Activated B cell treated with CpG ODN at 0.5 μM for 24 hours (primary cell): ENCODE data around the gene NID1. TPM values are rescaled to one million over a fixed set of nuclear protein-coding genes. Genes with fewer than 3 reads are reported as not detected.

Experiments used
- ATAC-seq: fragments of 200-7000 bp; cut with Tn5 transposase; one replicate; pipeline ENCODE4 v1.10.0; 2021; ENCODE audit warnings: low read depth, mild to moderate bottlenecking, moderate library complexity
- CTCF ChIA-PET: fragments of 350-600 bp; sonication (Branson Sonifier 250); formaldehyde crosslinking; loops from one replicate; lab custom pipeline; 2021; ENCODE audit warnings: antibody characterized with exemption; lab: Charles Lee
- POLR2A ChIA-PET: fragments of 350-600 bp; sonication (Branson Sonifier 250); formaldehyde crosslinking; loops from one replicate; lab custom pipeline; 2021; ENCODE audit warnings: antibody characterized with exemption; lab: Charles Lee
- DNase-seq: peaks from one replicate; pipeline ENCODE4 v3.0.0; 2022
- H3K27ac Mint-ChIP-seq: one replicate; pipeline ENCODE4 v1.8.0; 2020; ENCODE audit warnings: mixed read lengths
- H3K27me3 Mint-ChIP-seq: one replicate; pipeline ENCODE4 v1.8.0; 2021; ENCODE audit warnings: mixed read lengths
- H3K36me3 Mint-ChIP-seq: one replicate; pipeline ENCODE4 v1.8.0; 2021; ENCODE audit warnings: low read depth, mixed read lengths
- H3K4me1 Mint-ChIP-seq: one replicate; pipeline ENCODE4 v1.8.0; 2021; ENCODE audit warnings: mixed read lengths
- H3K4me3 Mint-ChIP-seq: one replicate; pipeline ENCODE4 v1.8.0; 2020; ENCODE audit warnings: mild to moderate bottlenecking, mixed read lengths
- H3K9me3 Mint-ChIP-seq: one replicate; pipeline ENCODE4 v1.8.0; 2020; ENCODE audit warnings: mixed read lengths
- intact Hi-C: fragments of 100-400 bp; cut with micrococcal nuclease; formaldehyde crosslinking; loops from one replicate; pipeline ENCODE4 v1.15.1; 2024
- total RNA-seq: library from RNA; stranded (reverse); gene quantifications from 2 replicates; pipeline ENCODE4 v1.2.3, GENCODE V29; 2022
- TF ChIP-seq, protein P1 (sequence below): fragments of 200-600 bp; IDR thresholded peaks from one replicate; pipeline ENCODE4 v1.8.0; 2022; ENCODE audit warnings: antibody characterized with exemption, mild to moderate bottlenecking

Gene NID1
- total RNA-seq, 1 donor from 2014 or later: 0.04 TPM

- no peaks in the 10 kb centered on the region for H3K27me3 Mint-ChIP-seq
- CTCF ChIA-PET: no interaction called here
- H3K4me1 Mint-ChIP-seq: no peaks in the 10 kb centered on the region
- ATAC-seq (no peak), DNase-seq (no peak)
- H3K36me3 Mint-ChIP-seq: no peaks in the 10 kb centered on the region
- peaks cover 3% of the 10 kb centered on the region for H3K9me3 Mint-ChIP-seq
- H3K27ac Mint-ChIP-seq: no peak overlapping the region
- TF ChIP-seq, protein P1, sequence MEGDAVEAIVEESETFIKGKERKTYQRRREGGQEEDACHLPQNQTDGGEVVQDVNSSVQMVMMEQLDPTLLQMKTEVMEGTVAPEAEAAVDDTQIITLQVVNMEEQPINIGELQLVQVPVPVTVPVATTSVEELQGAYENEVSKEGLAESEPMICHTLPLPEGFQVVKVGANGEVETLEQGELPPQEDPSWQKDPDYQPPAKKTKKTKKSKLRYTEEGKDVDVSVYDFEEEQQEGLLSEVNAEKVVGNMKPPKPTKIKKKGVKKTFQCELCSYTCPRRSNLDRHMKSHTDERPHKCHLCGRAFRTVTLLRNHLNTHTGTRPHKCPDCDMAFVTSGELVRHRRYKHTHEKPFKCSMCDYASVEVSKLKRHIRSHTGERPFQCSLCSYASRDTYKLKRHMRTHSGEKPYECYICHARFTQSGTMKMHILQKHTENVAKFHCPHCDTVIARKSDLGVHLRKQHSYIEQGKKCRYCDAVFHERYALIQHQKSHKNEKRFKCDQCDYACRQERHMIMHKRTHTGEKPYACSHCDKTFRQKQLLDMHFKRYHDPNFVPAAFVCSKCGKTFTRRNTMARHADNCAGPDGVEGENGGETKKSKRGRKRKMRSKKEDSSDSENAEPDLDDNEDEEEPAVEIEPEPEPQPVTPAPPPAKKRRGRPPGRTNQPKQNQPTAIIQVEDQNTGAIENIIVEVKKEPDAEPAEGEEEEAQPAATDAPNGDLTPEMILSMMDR: no peak
- POLR2A ChIA-PET: interaction anchor here (0.9 kb wide), 1 partner anchor 580 kb away, joined by 3 read pairs; the partner anchor contains the start of gene B3GALNT2
- intact Hi-C loops: no loop called here
- H3K4me3 Mint-ChIP-seq: no peak overlapping the region
These were observed 19.5 kb upstream of the NID1 start for GRCh38 chr1:236084386-236084730.

DNA sequence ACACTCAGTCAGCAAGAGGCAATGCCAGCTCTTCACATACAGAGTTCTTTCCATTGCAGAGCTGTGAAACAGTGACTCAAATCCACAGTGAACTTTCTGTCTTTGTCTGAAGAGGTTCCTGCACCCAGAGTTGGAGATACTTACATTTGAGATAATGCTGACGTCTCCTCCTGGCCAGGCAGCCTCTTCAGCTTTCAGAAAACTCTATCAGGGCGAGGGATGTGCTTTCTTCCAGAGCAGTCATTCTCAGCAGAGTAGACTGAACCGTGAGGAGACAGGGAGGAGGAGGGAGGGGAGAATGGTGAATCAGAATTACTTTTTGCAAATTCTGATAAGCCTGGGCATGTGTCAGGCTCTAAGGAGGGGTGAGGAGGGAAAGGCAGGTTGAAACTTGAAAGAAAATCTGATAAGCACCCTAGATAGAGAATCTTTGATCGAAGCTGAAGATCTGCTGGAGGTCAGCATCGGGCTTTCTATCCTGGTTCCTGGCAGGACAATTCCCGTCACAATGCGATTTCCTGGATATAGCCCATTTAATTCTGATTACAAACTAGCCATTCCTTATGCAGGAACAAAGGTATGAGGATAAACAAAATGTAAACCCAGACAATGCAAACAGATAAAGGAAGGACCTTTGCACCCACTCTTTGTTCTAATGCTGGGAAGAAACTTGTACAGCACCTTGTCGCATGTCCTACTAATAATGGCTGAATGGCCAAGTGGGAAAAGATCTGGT lies 18.9 kb upstream of the NID1 start:
- TF ChIP-seq, protein P1: no peak
- no peak overlapping the region for H3K4me3 Mint-ChIP-seq
- H3K36me3 Mint-ChIP-seq: no peaks in the 10 kb centered on the region
- no peaks in the 10 kb centered on the region for H3K4me1 Mint-ChIP-seq
- ATAC-seq (no peak), DNase-seq (no peak)
- no peak overlapping the region for H3K27ac Mint-ChIP-seq
- ChIA-PET POLR2A (interaction anchor here (0.9 kb wide), 1 partner anchor 580 kb away, joined by 3 read pairs; the partner anchor contains the start of gene B3GALNT2), CTCF (no interaction called here)
- intact Hi-C loops: no loop called here
- peaks cover 3% of the 10 kb centered on the region for H3K9me3 Mint-ChIP-seq
- no peaks in the 10 kb centered on the region for H3K27me3 Mint-ChIP-seq

DNA sequence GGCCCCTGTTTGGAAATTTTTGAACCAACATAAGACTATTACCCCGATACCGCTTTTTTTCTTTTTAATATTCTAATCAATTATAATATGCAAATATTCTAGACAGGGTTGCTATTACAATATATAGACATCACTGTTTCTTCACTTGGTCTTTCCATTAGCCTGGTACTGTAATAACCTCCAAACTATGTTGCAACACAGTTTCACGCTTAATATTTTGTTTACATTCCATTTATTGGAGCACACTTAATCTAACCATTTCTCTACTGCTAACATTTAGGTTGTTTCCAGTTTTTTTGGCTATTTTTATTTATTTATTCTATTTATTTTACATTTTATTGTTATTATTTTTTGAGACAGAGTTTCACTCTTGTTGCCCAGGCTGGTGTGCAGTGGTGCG lies 17.6 kb upstream of the NID1 start:
- DNase-seq (no peak), ATAC-seq (no peak)
- CTCF ChIA-PET: no interaction called here
- intact Hi-C loops: no loop called here
- Mint-ChIP-seq H3K27ac (no peak overlapping the region), H3K4me3 (no peak overlapping the region), H3K4me1 (no peaks in the 10 kb centered on the region), H3K27me3 (no peaks in the 10 kb centered on the region), H3K36me3 (no peaks in the 10 kb centered on the region), H3K9me3 (peaks cover 1% of the 10 kb centered on the region)
- TF ChIP-seq, protein P1: no peak
- POLR2A ChIA-PET: no interaction called here

DNA sequence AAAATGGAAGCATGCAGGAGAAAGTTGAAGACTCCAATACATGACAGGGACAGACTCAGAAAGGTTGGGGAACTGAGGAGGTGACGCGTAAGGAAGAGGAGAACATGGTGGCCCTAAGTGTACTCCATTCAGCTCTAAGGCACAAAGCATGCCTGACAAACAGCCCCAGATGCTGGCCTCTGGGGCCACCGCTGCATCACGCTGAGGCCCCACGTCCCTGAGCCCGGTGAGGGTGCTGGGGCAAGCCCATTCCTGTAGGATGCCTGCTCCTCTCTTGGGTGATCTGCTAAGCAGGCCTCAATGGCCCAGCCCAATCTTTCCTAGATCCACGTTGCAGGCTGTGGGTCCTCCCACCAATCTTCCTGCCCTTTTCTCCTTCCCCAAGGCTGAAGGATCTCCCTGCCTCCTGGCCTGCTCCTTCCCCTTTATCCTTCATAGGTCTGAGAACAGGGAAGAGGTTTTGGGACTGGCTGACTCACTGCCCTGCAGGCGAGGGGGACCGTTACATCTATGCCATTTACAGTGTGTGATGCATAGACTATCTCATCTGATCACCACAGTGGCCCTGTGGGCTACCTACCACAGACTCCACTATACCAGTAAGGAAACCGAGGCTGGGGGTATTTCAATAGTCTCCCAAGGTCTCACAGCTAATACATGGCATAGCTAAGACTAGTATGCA lies 16.8 kb upstream of the NID1 start:
- Mint-ChIP-seq H3K36me3 (no peaks in the 10 kb centered on the region), H3K27me3 (no peaks in the 10 kb centered on the region), H3K9me3 (no peaks in the 10 kb centered on the region), H3K4me3 (no peak overlapping the region), H3K4me1 (no peaks in the 10 kb centered on the region), H3K27ac (no peak overlapping the region)
- POLR2A ChIA-PET: no interaction called here
- TF ChIP-seq, protein P1: no peak
- ATAC-seq (no peak), DNase-seq (no peak)
- CTCF ChIA-PET: no interaction called here
- intact Hi-C loops: no loop called here

DNA sequence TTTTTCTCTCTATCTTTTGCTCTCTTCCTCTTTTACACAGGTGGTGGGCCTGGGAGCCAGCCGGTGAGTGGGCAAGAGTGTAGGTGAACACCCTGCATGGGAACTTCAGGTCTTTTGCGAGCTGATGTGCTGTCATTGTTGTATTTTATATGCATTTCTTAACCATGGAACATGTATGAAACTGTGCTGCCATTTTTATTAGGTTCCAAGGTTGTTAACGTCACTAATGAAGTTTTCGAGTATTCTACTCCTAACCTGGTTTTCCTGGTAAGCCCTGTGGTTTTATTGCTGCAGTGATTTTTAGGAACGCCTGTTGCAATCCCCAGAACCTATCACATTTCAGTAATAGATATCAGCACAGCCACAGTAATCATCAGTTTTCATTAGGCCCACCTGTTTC lies 14.8 kb upstream of the NID1 start:
- Mint-ChIP-seq H3K4me3 (no peak overlapping the region), H3K4me1 (no peaks in the 10 kb centered on the region), H3K36me3 (no peaks in the 10 kb centered on the region), H3K27me3 (no peaks in the 10 kb centered on the region), H3K9me3 (no peaks in the 10 kb centered on the region), H3K27ac (no peak overlapping the region)
- intact Hi-C loops: no loop called here
- CTCF ChIA-PET: no interaction called here
- TF ChIP-seq, protein P1: no peak
- DNase-seq (no peak), ATAC-seq (no peak)
- POLR2A ChIA-PET: no interaction called here
